GM19238 (cell line): ENCODE measurements around the gene MMRN1.

Experiments
- DNase-seq: peaks from one replicate; pipeline ENCODE4 v3.0.0; 2011; ENCODE audit warnings: low spot score; ENCODE audit not compliant: insufficient read length

Gene MMRN1

DNA sequence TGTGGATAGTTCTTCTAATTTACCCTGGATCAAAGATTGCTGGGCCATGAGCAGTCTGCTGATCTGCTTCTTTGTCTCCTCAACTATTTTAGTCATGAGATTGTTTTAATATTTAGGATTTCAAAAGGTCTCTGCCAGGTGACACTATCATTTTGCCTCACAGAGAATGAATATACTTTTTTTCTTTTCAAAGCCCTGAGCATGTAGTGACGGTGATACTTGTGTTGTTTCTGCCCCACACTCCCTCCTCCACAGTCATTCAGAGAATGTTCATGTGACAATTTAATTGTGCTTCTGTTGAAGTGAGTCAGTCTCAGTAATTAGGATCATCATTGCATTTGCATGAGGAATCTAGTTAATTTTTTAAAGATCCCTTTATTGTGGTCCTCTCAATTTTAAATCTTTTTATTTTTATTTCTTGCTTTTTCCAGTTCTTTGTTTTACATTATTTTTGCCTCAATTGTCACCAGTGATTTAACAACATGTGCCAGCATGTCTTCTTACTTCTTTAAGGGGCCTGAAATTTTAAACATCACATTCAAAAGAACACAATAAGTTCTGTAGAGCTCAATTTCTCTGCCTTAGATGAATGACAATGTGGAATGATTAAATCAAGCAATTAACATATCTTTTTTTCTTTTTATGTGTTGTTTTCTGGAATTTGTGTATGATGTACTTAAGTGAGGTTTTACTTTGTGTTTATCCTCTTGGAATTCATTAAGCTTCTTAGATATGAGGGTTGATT lies 12.3 kb downstream of the MMRN1 start:
- DNase-seq, result no peak

GRCh38 chr4:89909889-89910288 lies 15.2 kb downstream of the MMRN1 start:
- DNase-seq, result no peak

DNA sequence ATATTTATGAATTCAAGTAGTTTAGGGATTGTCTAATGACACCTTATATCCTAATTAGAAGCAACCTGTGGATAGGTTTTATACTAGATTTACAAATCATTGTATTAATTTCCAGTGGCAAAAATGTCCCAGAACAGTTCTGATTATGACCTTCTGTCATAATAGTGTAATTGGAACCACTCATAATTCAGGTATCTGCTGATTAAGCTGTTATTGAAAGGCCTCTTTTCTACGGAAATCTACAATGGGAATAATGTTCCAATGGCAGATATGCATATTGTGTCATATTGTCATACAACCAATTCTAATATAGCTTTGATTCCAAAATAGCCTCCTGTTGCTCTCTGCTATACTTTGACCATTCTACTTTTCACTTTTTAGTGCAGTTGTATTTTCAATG lies 19.0 kb downstream of the MMRN1 start:
- no peak for DNase-seq

DNA sequence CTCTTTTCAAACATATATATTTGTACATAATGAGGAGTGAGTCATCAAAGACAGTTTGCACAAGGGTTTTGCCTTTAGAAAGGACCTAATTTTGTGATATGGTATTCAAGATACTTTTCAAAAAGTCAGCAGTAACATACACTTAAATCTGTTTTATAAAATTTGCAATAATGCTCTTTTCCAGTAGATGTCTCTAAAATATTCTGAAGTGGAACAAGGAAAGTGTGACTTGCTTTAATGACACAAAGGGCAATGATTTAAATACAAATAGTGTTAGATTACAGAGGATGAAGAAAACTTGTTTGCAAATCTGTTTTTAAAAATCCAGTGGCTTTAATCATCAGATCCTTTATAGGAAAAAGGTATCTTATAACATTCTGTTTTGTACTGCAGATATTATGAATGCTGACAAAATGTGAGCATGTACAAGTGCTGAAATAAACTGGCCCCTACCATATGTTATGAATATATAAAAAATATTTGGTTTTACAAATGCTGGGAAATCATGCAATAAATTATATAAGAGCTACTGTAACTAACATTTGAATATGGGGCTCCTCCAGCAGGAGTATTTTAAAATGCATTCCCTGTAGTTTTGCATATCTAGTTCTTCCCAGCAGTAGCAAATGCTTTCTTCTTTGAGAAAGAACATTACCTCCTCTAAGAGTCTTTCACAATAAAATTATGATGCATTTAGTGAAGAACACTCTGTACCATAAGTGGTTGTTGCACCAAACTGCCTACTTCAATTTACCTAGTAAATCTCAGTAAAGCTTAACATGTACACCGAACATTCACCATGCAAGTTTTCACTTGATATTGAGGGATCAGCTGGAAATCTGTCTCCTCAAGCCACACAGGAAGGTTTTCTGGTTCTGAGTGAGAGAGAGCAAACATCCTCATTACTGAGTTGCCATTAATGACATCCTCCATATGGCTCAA lies 20.2 kb downstream of the MMRN1 start:
- DNase-seq, result no peak

- DNase-seq, result no peak
Observed at GRCh38 chr4:89915937-89916336, 21.3 kb downstream of the MMRN1 start.

GRCh38 chr4:89922848-89923416 lies 28.3 kb downstream of the MMRN1 start:
- DNase-seq, result no peak

DNA sequence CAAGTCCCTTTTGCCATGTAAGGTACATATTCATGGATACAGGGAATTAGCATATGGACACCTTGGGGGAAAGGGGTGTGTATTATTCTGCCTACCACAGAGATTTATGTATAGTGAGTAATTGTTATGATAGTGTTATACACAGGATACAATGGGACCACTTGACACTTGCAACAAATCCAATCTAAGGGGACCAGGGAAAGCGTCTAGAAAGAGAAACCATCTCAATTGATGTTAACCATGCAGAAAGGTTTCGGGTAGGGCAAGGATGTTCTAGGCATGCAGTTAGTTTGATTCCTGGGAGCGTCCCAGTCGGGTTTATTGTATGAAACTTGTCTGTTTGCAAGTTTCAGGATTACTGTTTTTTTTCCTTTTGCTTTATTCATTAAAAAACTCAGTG lies 34.2 kb downstream of the MMRN1 start:
- no peak for DNase-seq

DNA sequence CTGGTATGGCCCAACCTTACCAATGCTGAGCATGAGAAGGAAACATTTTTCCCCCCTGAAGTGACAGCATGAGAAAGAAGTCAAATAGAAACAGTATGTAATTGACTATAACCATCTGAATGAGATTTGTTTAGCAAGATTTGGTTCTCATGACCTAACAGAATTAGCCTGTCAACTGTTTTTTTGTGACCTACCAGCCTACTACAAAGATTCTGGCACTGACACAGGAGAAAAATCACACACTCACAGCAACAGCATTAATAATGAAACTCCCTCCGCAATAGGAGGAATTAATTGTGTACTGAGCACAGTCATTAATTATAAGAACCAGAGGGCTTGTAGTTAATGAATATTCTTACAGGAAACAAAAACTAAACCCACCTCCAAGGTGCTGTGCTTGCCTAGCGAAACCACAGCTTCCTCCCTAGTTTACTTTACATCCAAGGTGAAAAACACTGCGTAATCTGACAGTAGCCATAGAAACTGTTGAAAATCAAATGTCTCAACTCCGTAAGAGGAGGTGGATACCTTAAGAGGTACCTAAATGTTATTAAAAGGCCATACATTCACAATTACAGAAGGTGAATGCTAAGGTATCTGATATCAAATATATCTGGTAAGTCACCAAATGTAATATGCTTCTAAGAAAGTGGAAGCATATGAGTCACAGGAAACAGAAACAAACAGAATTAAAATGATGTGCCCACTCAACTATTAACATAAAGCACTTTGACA lies 34.9 kb downstream of the MMRN1 start:
- DNase-seq, result peak; percentile 0

DNA sequence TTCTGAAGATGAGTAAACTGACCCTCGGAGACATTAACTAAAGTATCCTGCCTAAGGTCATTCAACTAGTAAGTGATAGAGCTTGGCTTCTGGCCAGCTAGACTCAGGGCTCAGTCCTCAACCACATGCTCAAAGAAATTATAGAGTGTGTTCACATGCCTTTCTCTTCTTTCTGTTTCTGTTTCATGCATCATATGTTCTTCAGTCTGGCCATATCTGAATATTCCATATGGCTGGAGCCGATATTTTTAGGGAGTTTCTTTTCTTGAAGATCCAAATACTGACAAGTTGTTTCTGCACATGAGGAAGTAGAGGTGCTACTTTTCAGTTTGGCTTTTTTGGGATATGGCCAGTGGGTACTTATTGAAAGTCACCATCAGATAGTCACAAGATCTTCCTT lies 44.9 kb downstream of the MMRN1 start:
- no peak for DNase-seq

DNA sequence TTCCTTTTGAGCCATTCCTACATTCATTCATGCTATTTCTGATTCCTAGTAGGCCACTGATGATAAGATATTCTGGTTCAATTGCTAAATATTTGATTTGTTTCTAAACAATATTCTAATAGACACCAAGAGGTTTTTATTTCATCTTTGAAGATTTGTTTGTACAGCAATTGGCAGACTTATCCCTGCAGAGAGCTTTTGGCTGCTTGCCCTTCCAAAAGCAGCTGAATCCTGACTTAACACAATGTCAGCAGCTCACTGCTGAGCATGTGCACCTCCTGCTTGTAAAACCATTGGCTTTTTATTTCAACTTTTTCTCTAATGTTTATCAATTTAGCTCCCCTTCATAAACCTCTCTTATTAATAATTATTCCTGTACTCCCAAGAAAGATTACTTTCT lies 45.3 kb downstream of the MMRN1 start:
- no peak for DNase-seq

- no peak for DNase-seq
Observed at GRCh38 chr4:89942811-89943210, 48.2 kb downstream of the MMRN1 start.

- DNase-seq, result no peak
Observed at GRCh38 chr4:89949782-89950387, 55.2 kb downstream of the MMRN1 start.

GRCh38 chr4:89952458-89952857 lies 57.8 kb downstream of the MMRN1 start:
- no peak for DNase-seq

DNA sequence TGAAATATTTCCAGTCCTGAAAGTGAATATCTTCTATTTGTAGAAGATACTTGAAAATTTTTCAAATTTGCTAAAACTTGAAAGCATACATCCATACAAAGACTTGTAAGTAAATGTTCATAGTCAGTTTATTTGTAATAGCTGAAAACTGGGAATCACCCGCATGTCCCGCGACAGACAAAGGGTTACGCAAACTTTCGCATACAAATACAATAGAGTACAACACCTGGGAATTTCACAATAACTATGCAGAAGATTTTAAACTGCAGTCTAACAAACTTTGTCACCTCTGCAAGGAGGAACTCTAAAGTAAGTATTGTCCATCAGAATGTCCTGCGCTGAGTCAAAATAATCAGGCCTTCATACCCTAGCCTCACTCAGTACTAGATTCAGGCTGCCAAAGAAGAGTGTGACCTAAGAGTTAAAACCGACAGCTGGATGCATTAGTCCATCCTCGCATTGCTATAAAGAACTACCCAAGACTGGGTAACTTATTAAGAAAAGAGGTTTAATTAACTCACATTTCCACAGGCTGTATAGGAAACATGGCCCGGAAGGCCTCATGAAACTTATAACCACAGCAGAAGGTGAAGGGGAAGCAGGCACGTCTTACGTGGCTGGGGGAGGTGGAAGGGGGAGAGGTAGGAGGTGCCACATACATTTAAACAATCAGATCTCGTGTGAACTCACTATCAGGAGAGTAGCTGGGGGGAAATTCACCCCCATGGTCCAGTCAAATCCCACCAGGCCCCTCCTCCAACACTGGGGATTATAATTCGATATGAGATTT lies 60.4 kb downstream of the MMRN1 start:
- no peak for DNase-seq

DNA sequence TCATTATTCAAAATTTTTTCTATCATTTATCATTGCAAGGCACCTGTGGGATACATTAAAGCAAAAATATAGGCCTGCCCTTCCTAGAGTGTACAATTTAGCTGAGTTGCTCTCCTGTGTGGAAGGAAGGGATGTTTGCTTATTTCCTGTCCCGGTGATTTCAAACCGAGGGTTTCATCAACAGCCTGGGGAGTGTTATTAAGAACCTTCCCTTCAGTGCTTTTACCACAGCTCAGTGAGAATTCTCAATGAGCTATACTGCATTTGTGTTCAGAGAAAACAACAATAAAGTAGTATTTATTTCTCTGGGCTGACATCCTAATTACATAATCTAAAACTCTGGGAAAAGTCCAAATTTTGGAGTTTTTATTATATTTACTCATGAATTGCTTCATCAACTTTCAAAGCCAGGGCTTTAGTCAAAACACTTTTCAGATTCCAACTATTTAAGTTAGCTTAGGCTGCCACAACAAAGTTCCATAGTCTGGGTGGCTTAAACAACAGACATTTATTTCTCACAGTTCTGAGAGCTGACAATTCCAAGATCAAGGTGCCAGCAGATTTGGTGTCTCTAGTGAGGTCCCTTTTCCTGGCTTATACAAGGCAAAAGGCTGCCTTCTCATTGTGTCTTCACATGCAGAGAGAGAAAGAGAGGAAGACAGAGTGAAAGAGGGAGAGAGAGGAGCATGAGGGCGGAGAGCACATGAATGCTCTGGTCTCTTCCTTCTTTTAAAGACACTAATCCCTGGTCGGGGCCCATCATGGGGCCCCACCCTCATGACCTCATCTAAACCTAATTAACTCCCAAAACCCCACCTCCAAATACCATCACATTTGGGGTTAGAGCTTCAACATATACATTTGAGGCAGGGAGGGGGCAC lies 62.6 kb downstream of the MMRN1 start:
- DNase-seq, result no peak

GRCh38 chr4:89981789-89982334 lies 87.2 kb downstream of the MMRN1 start:
- DNase-seq, result no peak

GRCh38 chr4:89988268-89988667 lies 93.6 kb downstream of the MMRN1 start:
- no peak for DNase-seq

DNA sequence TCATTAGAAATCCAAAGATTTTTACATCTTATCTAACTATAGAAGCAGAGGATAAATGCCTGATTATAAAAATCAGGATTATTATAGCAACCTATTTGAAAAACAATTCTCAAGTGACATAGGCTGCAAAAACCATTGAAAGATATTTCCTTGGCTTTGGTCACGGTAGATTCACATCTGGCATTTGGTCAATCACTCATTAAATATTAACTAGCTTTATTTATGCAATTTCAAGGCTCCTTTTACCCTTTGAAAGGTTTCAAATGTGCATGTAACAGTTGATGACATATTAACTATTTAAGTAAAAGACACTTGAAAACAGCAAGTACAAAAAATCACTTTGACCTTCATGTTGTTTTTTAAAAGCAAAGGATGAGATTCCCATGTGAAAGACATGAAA lies 98.1 kb downstream of the MMRN1 start:
- DNase-seq, result no peak
